HTR-8/SVneo (cell line): ENCODE results near the gene CD177.
"Not testable (repeated sequence)": the region's sequence is repeated elsewhere in the genome, so short reads cannot be mapped to it uniquely, and the experiment has no call there.

Experiments
- DNase-seq: peaks from one replicate; pipeline ENCODE4 v3.0.0; 2011; ENCODE audit warnings: low spot score, mixed read lengths; ENCODE audit not compliant: insufficient read length
- FAIRE-seq: peaks from 2 replicates; lab custom pipeline; 2011; peaks lifted over from hg19 to GRCh38; lab: Jason Lieb, UNC

Gene CD177

GRCh38 chr19:43331435-43332010 lies 22.0 kb upstream of the CD177 start:
- DNase-seq (no peak), FAIRE-seq (peak; percentile 94)

GRCh38 chr19:43332058-43332922 lies 21.2 kb upstream of the CD177 start:
- FAIRE-seq (no peak), DNase-seq (no peak)

DNA sequence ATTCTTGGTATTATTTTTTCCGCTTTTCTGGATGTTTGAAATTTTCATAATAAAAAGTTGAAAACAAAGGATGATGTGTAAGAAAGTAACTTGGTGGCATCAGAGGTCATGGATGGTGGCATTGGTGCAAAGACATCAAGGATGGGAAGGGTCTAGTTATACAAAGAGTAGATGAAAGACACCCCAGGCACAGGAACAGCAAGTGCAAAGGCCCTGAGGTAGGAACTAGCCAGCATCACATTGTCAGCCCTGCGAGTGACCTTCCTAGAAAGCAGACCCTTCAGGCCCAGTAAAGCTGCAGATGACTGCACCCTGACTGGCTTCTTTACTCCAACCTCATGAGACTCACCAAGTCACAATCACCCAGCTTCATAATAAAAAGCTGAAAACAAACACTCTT lies 17.0 kb upstream of the CD177 start:
- not testable (repeated sequence) for DNase-seq, FAIRE-seq

DNA sequence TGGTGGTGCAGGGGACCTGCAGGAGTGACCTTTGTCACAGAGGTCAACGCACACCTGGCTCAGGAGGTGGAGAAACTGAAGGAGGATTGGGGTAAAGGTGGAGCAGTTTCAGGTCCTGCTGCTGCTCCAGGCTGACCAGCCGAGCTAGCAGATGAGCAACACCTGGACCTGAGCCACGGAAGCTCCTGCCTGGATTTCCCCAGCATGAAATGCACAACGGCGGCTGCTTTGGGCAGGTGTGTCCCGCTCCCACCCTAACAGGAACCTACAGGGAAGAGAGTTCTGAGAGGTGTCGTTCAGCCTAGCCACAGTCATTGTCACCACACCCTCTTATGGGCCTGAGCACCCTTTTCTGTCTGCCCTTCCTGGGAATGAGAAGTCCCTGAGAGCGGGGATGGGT lies 15.7 kb upstream of the CD177 start:
- DNase-seq (no peak), FAIRE-seq (no peak)

DNA sequence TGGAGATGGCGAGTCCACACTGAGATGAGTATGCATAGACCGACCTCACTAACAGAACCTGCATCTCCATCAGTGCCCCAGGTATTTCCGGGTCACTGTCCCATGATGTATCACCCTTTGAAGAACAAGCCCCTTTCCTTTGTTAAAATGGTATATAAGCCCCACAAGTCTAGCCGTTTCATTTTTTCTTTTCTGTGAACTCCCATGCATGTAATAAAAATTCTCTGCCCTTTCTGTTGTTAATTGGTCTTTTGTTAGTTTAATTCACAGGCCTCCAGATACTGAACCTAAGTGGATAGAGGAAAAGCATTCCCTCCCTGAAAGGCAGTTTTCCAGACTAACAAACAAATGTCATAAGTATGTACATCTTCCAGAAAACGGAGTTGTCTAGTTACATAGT lies 15.0 kb upstream of the CD177 start:
- FAIRE-seq (no peak), DNase-seq (no peak)

DNA sequence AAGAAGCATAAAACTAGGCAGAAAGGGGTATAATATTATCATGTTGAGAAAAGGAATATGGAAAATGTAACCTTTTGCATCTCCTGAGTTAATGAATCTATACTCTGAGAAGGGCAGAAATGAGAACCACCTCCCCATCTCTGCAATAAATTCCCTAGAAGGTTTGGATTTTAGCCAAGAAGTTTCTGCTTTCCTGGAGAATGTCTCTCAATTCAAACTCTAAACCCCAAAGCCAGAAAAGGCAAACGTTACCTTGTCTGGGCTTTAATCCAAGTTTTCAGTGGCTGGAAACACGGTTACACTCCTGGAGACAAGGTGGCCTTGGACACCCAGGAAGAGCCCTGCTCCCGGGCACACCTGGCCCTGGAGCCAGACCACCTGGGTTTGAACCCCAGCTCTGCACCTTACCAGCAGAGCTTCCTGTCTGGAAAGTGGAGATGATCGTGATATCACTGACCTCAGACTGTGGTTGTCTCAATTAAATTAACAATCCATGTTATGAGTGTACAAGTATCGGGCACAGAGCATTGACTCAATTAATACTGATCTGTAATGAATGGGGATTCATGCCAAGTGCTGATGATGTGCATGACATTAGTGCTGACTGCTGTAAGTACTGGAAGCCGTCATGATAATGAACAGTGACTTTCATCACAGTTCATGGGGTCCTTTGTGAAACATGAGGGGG lies 14.1 kb upstream of the CD177 start:
- not testable (repeated sequence) for FAIRE-seq, DNase-seq

DNA sequence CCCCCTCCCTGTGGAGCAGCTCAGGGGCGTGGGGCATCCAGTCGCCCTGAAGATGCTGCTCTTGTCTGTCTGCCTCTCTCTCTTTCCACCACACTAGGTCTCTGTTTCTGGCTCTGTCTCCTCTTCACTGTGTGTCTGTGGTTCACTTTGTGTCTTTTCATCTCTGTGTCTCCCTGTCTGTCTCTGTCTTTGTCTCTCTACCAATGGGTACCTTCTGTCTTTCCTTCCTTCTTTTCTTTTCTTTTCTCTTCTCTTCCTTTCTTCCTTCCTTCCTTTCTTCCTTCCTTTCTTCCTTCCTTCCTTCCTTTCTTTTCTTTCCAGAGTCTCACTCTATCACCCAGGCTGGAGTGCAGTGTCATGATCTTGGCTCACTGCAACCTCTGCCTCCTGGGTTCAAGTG lies 13.4 kb upstream of the CD177 start:
- not testable (repeated sequence) for DNase-seq, FAIRE-seq

GRCh38 chr19:43341098-43341497 lies 12.4 kb upstream of the CD177 start:
- DNase-seq, FAIRE-seq: not testable (repeated sequence)

- DNase-seq, FAIRE-seq: not testable (repeated sequence)
Observed at GRCh38 chr19:43342104-43342503, 11.4 kb upstream of the CD177 start.

- FAIRE-seq, DNase-seq: not testable (repeated sequence)
Observed at GRCh38 chr19:43344347-43344925, 9.1 kb upstream of the CD177 start.

DNA sequence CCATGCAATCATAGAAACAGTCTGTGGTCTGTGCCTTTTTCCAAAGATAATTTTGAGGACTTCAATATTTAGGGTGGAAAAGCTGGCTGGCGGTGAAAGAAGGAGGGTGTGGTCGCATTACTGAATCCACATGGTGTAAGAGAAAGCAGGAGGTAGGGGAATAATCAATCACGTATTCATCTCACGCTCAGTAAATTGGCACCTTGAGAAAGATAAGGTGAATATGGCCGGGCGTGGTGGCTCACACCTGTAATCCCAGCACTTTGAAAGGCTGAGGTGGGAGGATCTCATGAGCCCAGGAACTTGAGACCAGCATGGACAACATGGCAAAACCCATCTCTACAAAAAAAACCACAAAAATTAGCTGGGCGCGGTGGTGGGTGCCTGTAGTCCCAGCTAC lies 3.7 kb upstream of the CD177 start:
- not testable (repeated sequence) for DNase-seq, FAIRE-seq

GRCh38 chr19:43351998-43352746 lies 1.3 kb upstream of the CD177 start:
- FAIRE-seq (no peak), DNase-seq (no peak)

- FAIRE-seq (no peak), DNase-seq (no peak)
Observed at GRCh38 chr19:43354305-43354627, 780 bp downstream of the CD177 start.

GRCh38 chr19:43356749-43357148 lies 3.3 kb downstream of the CD177 start:
- FAIRE-seq, DNase-seq: not testable (repeated sequence)

DNA sequence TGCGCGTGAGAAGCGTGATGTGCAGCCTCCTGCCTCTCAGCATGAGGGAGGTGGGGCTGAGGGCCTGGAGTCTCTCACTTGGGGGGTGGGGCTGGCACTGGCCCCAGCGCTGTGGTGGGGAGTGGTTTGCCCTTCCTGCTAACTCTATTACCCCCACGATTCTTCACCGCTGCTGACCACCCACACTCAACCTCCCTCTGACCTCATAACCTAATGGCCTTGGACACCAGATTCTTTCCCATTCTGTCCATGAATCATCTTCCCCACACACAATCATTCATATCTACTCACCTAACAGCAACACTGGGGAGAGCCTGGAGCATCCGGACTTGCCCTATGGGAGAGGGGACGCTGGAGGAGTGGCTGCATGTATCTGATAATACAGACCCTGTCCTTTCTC lies 8.7 kb downstream of the CD177 start:
- FAIRE-seq (no peak), DNase-seq (peak; percentile 63)

GRCh38 chr19:43362745-43363144 lies 9.3 kb downstream of the CD177 start:
- DNase-seq (no peak), FAIRE-seq (no peak)

GRCh38 chr19:43365677-43366076 lies 12.2 kb downstream of the CD177 start:
- not testable (repeated sequence) for DNase-seq, FAIRE-seq

- DNase-seq: no peak
- no peak for FAIRE-seq
Observed at GRCh38 chr19:43367822-43368221, 14.3 kb downstream of the CD177 start.

- DNase-seq, FAIRE-seq: not testable (repeated sequence)
Observed at GRCh38 chr19:43368897-43369296, 15.4 kb downstream of the CD177 start.

DNA sequence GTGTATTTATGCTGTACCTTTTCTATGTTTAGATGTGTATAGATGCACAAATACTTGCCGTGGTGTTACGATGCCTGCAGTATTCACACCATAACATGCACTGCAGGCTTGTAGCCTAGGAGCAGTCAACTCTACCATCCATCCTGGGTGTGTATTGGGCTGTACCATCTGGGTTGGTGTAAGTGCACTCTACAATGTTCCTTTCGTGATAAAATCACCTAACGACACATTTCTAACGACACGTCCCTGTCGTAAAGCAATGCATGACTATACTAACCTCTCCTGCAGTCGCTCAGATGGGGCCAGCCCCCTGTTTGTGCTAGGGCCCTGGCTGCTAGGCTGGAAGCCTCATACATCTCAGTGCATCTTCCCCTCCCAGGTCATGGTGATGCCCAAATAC lies 18.4 kb downstream of the CD177 start:
- FAIRE-seq: no peak

More for the DNA sequence above, 18.4 kb downstream of the CD177 start:
- DNase-seq: no peak
